Measurements from ENCODE around the gene PRAMEF1.

- TF ChIP-seq CTCF (IDR thresholded peaks at IDR 0.05 in 2 of 3, conservative IDR thresholded peaks at IDR 0.05 in 1 of 3; ENCODE audit: control insufficient read depth in 2 of 3, extremely low read depth in 1 of 3, insufficient read depth in 1 of 3, low read depth in 3 of 3, low read length in 3 of 3) (no peak), ATF3 (IDR thresholded peaks at IDR 0.05; ENCODE audit: borderline replicate concordance, extremely low read depth, low read depth, low read length) (no peak), USF2 (IDR thresholded peaks at IDR 0.05; ENCODE audit: borderline replicate concordance, low read depth, low read length) (no peak), KDM1A (IDR thresholded peaks at IDR 0.05; ENCODE audit: borderline replicate concordance) (no peak), USF1 (IDR thresholded peaks at IDR 0.05; ENCODE audit: borderline replicate concordance, extremely low read length, insufficient read depth, low read depth, low read length) (no peak), NR2F1 (conservative IDR thresholded peaks at IDR 0.05) (no peak), POLR2A (IDR thresholded peaks at IDR 0.05; ENCODE audit: low read depth, low read length) (no peak), SUZ12 (IDR thresholded peaks at IDR 0.05; ENCODE audit: unreplicated experiment) (no peak), EED (IDR thresholded peaks at IDR 0.05; ENCODE audit: low read depth) (no peak), TAF1 (IDR thresholded peaks at IDR 0.05; ENCODE audit: borderline replicate concordance, low read depth, low read length) (no peak)
Observed at GRCh38 chr1:12769976-12770505, 21.2 kb upstream of the PRAMEF1 start.
